ENCODE measurements around the gene ICAM1. TPM values are rescaled to one million over a fixed set of nuclear protein-coding genes. Genes with fewer than 3 reads are reported as not detected.

ICAM1 gene
- total RNA-seq, 1 experiment from 2014 or later = 2.3 TPM

- H3K27ac ChIP-seq (ENCODE audit: insufficient read length, low read depth, low read length) = no peak overlapping the region
- Mint-ChIP-seq H3K27ac (no peak overlapping the region), H3K4me1 (0 out of 4 replicates have a peak, but pooled peaks cover 0 to 4% of the 10 kb centered on the region in 2 experiments), H3K9me3 (no peaks in the 10 kb centered on the region), H3K36me3 (ENCODE audit: insufficient read depth in 1 of 3, low read depth in 3 of 3) (peaks cover 5 to 17% (median 6%) of the 10 kb centered on the region in 3 experiments; a peak in 4 of 7 replicates), H3K27me3 (ENCODE audit: low read depth) (peaks cover 7% of the 10 kb centered on the region), H3K4me3 (no peak overlapping the region)
- no peaks in the 10 kb centered on the region for H3K79me2 ChIP-seq (ENCODE audit: insufficient read depth, low read length)
- no CpG with 5 or more reads among the region's 5 CpGs for WGBS (ENCODE audit: extremely low coverage, insufficient read length, low lambda C conversion rate)
- H2AK5ac ChIP-seq (ENCODE audit: insufficient read length, low read length) = no peak overlapping the region
- no peak overlapping the region for H2BK20ac ChIP-seq (ENCODE audit: low read depth, low read length, poor library complexity, severe bottlenecking)
- no peak overlapping the region for H2BK12ac ChIP-seq (ENCODE audit: insufficient read length, low read depth, low read length)
- no peak overlapping the region for H3K9ac ChIP-seq (ENCODE audit: extremely low read depth, insufficient read length, low read length)
- H3K23me2 ChIP-seq (ENCODE audit: insufficient read length, low read depth, low read length, poor library complexity, severe bottlenecking) = no peaks in the 10 kb centered on the region
- H2BK15ac ChIP-seq (ENCODE audit: low read depth, low read length) = no peak overlapping the region
- H3K18ac ChIP-seq (ENCODE audit: insufficient read length, low read depth, low read length) = no peak overlapping the region
- H4K20me1 ChIP-seq (ENCODE audit: control insufficient read depth, insufficient read depth, insufficient read length) = no peaks in the 10 kb centered on the region
- H3T11ph ChIP-seq (ENCODE audit: low read length) = no peak overlapping the region
- no peak overlapping the region for H4K91ac ChIP-seq (ENCODE audit: insufficient read length, low read depth, low read length)
- H3K4me1 ChIP-seq (ENCODE audit: insufficient read depth, low read length) = no peaks in the 10 kb centered on the region
- H3K14ac ChIP-seq (ENCODE audit: insufficient read depth, low read length) = no peak overlapping the region
- no peaks in the 10 kb centered on the region for H3K9me3 ChIP-seq (ENCODE audit: control insufficient read depth, low read depth, low read length)
- H3K79me1 ChIP-seq (ENCODE audit: insufficient read depth, low read depth, low read length, poor library complexity, severe bottlenecking) = no peaks in the 10 kb centered on the region
- no peak overlapping the region for H3K4me2 ChIP-seq (ENCODE audit: insufficient read depth, insufficient read length, low read length)
- DNase-seq = no peak
- H3K4ac ChIP-seq (ENCODE audit: low read depth, low read length) = no peak overlapping the region
- H4K5ac ChIP-seq (ENCODE audit: insufficient read length, low read depth, low read length) = no peak overlapping the region
- H4K8ac ChIP-seq (replicated peaks; ENCODE audit: insufficient read length, low read depth, low read length) = no peak overlapping the region
- TF ChIP-seq, protein P1, sequence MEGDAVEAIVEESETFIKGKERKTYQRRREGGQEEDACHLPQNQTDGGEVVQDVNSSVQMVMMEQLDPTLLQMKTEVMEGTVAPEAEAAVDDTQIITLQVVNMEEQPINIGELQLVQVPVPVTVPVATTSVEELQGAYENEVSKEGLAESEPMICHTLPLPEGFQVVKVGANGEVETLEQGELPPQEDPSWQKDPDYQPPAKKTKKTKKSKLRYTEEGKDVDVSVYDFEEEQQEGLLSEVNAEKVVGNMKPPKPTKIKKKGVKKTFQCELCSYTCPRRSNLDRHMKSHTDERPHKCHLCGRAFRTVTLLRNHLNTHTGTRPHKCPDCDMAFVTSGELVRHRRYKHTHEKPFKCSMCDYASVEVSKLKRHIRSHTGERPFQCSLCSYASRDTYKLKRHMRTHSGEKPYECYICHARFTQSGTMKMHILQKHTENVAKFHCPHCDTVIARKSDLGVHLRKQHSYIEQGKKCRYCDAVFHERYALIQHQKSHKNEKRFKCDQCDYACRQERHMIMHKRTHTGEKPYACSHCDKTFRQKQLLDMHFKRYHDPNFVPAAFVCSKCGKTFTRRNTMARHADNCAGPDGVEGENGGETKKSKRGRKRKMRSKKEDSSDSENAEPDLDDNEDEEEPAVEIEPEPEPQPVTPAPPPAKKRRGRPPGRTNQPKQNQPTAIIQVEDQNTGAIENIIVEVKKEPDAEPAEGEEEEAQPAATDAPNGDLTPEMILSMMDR (conservative IDR thresholded peaks at IDR 0.05) = no peak
- H2AFZ ChIP-seq (ENCODE audit: low read length) = no peak overlapping the region
- no peak overlapping the region for H3K23ac ChIP-seq (ENCODE audit: insufficient read length, low read depth, low read length)
- H3K56ac ChIP-seq (ENCODE audit: insufficient read length, low read depth, low read length) = no peak overlapping the region
- no peaks in the 10 kb centered on the region for H3K27me3 ChIP-seq (ENCODE audit: insufficient read depth, low read length)
- no peak overlapping the region for H2BK120ac ChIP-seq (ENCODE audit: low read depth, low read length, poor library complexity, severe bottlenecking)
- no peak overlapping the region for H2BK5ac ChIP-seq (ENCODE audit: insufficient read length, low read length)
Measured at GRCh38 chr19:10306327-10306726, 35.4 kb downstream of the ICAM1 start.
